GM19238 (cell line): ENCODE measurements around the gene SH2D4B.
"Not testable (repeated sequence)": the region's sequence is repeated elsewhere in the genome, so short reads cannot be mapped to it uniquely, and the experiment has no call there.

ENCODE experiments used
- DNase-seq: peaks from one replicate; pipeline ENCODE4 v3.0.0; 2011; ENCODE audit warnings: low spot score; ENCODE audit not compliant: insufficient read length

Gene SH2D4B

GRCh38 chr10:80542652-80543318 is 5.1 kb downstream of the SH2D4B start:
- no peak for DNase-seq

- DNase-seq = not testable (repeated sequence)
These were observed 5.6 kb downstream of the SH2D4B start for GRCh38 chr10:80543319-80543672.

- DNase-seq = no peak
These were observed 6.7 kb downstream of the SH2D4B start for GRCh38 chr10:80544316-80544953.

GRCh38 chr10:80545258-80545881 is 7.7 kb downstream of the SH2D4B start:
- DNase-seq = no peak

- DNase-seq = no peak
These were observed 14.5 kb downstream of the SH2D4B start for GRCh38 chr10:80552151-80552646.

GRCh38 chr10:80553436-80553835 is 15.7 kb downstream of the SH2D4B start:
- no peak for DNase-seq

- no peak for DNase-seq
These were observed 16.3 kb downstream of the SH2D4B start for GRCh38 chr10:80554050-80554449.

GRCh38 chr10:80555415-80555814 is 17.7 kb downstream of the SH2D4B start:
- no peak for DNase-seq

- DNase-seq = no peak
These were observed 24.2 kb downstream of the SH2D4B start for GRCh38 chr10:80561950-80562349.

GRCh38 chr10:80567292-80567691 is 29.6 kb downstream of the SH2D4B start:
- DNase-seq = no peak

GRCh38 chr10:80569131-80569895 is 31.6 kb downstream of the SH2D4B start:
- DNase-seq = no peak

GRCh38 chr10:80571352-80571751 is 33.6 kb downstream of the SH2D4B start:
- no peak for DNase-seq

GRCh38 chr10:80579181-80579763 is 41.6 kb downstream of the SH2D4B start:
- DNase-seq = no peak

GRCh38 chr10:80579849-80580637 is 42.3 kb downstream of the SH2D4B start:
- DNase-seq = no peak

- no peak for DNase-seq
These were observed 43.2 kb downstream of the SH2D4B start for GRCh38 chr10:80580638-80581468.

- no peak for DNase-seq
These were observed 43.8 kb downstream of the SH2D4B start for GRCh38 chr10:80581469-80581835.

- no peak for DNase-seq
These were observed 44.7 kb downstream of the SH2D4B start for GRCh38 chr10:80582286-80582960.

- no peak for DNase-seq
These were observed 46.0 kb downstream of the SH2D4B start for GRCh38 chr10:80583685-80584084.

- no peak for DNase-seq
These were observed 48.1 kb downstream of the SH2D4B start for GRCh38 chr10:80585812-80586211.
